Medulla oblongata (tissue), 1 donor: ENCODE data around the gene FCHO2.

Experiments used
- DNase-seq: peaks from one replicate; pipeline ENCODE4 v3.0.0-alpha.2; 2015; ENCODE audit errors: extremely low spot score

The FCHO2 gene

DNA sequence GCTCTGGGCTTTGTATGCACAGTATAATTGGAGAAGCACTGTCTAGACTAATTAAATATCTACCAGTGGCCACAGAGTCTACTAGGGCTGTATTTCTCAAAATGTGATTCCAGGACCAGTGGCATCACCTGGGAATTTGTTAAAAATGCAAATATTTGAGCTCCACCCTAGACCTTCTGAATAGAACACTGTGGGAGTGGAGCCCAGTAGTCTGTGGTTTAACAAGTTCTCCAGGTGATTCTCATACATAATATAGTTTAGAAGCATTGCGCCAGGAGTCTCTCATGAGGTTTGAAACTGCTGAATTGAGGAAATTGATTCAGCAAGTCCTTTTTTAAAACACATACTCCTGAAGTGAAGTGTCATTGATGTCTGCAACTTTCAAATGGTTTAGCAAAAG, 74.7 kb downstream of the FCHO2 start:
- no peak for DNase-seq

DNA sequence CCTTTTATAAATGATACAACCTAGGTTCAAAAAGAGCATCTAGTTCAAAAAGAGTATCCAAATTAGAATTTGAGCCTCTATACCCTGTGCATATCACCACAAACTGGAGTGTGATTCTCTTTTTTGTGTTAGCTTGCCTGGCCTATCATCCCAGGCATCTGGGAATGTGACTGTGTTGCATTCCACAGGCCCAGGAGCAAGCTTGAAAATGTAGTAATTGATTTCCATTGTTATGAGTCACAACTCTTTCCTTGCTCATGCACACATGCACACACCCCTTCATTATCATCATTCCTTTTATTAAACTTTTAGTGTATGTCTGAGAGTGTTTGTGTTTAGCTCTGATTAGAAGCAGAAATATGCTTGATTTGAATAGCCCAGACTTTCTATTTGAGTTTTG, 75.2 kb downstream of the FCHO2 start:
- no peak for DNase-seq

DNA sequence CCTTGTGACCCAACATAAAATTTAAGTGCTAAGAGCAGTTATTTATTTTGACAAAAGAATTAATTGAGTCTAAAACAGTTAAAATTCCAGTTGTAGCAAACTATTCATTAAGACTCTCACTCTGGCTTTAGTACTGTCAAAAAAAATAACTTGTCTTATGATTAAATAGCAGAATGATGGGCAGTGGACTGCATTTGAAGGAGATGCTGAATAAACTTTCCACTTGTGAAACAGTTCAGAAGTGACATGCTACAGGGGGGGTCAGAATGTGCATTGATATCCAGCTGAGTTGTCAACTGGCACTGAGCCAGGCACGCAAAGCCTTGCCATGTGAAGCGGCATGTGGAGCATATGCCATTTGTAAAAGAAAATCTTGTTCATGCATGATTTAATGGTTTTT, 76.0 kb downstream of the FCHO2 start:
- DNase-seq = no peak

DNA sequence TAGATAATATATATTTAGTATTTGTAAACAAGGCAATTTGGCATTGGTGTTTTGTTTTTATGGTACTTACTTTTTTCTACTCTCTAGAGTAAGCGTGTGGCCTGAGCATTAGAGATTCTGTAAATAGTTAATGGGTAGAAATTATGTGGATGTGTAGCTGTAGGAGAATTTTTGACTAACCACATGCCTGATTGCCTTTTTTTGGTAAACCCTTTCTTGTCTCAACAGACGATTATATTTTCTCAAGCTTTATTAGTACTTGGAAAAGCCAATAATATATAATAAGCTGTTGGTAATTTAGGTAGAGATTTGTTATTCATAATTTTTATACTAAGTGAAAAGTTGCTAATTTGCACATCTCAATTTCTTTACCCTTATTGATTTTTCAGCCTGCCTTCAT, 76.8 kb downstream of the FCHO2 start:
- no peak for DNase-seq

DNA sequence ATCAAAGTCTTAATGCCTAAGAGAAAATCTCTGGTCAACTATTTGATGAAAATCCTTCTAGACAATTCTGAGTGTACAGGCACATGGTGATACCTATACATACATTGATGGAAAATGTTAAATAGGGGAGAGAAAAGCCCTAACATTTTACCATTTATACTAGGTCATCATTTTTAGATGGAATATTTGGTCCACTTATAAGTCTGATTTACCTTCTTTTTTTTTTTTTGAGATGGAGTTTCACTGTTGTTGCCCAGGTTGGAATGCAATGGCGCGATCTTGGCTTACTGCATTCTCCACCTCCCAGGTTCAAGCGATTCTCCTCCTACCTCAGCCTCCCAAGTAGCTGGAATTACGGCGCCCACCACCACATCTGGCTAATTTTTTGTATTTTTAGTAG, 81.7 kb downstream of the FCHO2 start:
- DNase-seq = no peak

DNA sequence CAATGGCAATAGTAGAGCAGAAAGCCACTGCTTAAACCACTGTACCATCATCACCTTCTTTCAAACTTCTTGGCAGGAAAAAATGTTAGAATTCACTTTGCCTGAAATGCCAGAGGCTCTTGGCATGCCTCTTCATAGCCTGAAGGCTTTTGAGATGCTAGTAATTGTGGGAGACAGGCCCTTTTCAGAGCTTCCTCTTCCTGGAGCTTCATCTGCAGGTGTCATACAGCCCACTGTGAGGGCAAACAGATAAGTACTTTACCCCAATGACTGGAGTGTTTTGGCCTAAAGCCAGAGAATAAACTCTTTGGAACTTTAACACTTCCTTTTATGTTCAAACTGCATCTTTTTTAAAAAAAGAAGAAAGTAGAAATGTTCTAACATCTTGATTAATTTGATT, 83.2 kb downstream of the FCHO2 start:
- DNase-seq = no peak

DNA sequence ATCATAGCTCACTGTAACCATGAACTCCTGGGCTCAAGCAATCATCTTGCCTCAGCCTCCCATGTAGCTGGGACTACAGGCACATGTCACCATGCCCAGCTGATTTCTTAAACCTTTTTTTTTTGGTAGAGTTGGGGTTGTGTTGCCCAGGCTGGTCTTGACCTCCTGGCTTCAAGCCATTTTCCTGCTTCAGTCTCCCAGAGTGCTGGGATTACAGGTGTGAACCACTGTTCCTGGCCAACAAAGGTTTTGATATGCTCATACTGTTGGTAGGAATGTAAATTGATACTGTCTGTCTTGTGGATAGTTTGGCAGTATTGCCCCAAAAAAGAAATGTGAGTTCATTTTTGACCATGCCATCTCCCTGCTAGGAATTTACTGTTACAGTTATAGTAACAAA, 87.2 kb downstream of the FCHO2 start:
- no peak for DNase-seq

DNA sequence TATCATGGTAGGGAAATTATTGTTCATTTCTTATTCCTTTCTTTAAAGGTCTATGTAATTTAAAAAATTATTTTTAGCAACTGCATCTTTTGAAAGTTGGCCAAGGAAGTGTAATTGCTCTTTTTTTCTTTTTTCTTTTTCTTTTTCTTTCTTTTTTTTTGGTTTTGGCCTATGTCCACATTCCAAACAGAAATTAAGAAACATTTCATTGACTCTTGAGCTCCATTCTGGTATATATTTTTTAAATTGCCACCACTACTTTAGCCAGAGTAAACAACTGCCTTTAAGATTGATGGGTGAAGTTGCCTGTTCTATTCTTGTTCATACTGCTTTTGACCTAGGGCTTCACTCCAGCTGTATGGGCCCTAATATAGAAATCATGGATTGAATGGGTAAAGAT, 88.7 kb downstream of the FCHO2 start:
- DNase-seq = no peak

DNA sequence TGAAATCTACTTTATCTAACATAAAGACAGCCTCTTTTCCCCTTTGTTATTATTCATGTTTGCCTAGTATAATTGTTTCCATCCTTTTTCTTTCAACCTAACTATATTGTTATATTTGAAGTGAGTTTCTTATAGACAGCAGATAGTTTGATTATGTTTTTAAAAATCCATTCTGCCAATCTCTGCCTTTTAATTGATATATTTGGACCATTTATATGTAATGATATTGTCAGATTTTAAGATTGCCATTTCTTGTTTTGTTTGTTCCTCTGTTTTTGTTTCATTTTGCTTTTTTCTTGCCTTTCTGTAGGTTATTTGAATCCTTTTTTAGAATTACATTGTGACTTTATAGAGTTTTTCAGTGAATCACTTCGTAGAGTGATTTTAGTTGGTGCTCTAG, 89.8 kb downstream of the FCHO2 start:
- DNase-seq = no peak

DNA sequence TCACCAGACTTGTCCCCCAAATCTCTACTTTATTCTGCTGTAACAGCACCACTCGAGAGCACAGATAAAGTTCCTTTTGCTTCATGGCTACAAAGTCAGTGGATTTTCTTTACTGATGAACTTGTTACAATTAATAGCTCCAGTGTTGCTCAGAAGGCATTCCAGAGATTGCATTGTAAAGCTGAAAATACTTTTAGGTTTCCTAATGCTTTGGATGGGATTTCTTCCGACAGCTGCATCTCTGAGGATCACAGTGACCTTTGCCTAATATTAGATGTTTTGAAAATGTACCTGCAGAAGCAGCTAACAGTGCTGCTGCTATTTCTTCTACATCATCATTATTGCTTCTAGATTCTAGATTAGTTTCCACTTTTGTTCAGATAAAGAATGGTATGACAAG, 105.8 kb downstream of the FCHO2 start:
- no peak for DNase-seq

DNA sequence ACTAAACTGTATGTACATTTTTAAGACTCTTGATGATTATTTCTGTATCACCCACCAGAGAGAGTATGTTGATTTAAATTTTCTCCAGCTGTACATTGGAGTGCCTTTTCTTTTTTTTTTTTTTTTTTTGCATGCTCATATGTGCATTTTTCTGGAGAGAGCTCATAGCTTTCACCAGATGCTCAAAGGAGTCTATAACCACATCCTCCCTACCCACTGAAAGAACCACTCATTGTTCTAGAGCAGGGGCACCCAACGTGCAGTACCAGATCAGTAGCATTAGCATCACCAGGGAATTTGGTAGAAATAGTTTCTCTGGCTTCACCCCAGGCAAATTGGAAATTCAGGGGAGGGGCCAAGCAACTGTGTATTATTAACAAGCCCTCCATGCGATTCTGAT, 110.6 kb downstream of the FCHO2 start:
- no peak for DNase-seq

DNA sequence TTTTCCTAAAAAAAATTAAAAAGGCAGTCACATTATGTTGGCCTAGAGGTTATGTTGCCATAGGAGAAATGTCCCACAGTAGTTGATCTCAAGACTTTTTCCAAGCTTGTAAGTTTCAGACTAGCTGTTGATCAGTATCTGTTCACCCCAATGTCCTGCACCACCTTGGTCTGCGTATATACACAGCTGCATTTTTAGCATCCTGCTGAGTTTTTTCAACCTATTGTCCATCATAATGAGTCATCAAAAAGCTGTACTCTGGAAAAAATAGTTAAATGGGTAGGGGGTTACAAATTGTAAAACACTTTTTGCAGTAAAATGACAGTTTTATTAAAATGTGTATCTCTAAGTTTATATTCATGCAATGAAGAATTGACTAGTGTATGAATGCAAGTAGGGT, 111.4 kb downstream of the FCHO2 start:
- no peak for DNase-seq

DNA sequence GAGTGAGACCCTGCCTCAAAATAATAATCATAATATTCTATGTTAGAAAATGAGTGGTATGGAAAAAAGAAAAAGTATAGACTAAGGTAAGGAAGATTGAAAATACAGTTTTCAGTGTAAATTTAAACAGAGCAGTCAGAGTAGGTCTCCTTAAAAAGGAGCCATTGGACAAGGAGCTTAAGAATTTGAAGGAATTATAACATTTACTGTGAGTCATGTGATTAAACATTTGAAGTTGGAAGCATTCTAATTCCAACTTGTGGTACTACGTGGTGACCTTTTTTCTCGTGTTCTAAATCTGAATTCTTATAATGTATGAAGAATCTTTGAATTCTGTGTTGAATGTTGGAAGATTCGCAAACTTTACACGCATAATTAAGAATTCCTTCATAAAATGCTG, 125.3 kb downstream of the FCHO2 start:
- DNase-seq = no peak

DNA sequence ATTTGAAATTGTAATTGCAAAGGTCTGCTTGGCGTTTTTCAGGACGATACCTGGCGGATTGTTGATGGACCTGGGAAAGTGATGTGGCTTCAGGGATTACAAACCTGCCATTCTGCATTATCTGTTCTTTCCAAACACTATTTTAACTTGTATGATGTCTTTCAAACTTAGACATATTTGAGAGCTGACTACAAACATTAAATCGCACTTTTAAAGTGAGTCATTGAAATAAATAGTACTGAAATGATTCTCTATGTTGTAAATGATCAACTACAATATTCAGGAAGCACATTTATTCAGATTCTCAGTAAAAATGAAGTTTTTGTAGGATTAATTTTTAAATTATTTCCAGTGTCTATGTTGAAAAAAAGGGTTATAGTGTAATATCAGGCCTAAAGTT, 132.2 kb downstream of the FCHO2 start:
- DNase-seq = no peak

DNA sequence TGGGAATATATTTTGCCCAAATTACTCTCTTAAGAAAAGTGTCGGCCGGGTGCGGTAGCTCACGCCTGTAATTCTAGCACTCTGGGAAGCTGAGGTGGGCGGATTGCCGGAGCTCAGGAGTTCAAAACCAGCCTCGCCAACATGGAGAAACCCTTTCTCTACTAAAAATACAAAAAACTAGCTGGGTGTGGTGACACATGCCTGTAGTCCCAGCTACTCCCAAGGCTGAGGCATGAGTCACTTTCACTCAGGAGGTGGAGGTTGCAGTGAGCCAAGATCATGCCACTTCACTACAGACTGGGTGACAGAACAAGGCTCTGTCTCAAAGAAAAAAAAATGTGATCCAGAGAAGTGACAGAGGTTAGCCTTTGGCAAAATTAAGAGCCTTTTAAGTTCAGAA, 138.1 kb downstream of the FCHO2 start:
- no peak for DNase-seq

DNA sequence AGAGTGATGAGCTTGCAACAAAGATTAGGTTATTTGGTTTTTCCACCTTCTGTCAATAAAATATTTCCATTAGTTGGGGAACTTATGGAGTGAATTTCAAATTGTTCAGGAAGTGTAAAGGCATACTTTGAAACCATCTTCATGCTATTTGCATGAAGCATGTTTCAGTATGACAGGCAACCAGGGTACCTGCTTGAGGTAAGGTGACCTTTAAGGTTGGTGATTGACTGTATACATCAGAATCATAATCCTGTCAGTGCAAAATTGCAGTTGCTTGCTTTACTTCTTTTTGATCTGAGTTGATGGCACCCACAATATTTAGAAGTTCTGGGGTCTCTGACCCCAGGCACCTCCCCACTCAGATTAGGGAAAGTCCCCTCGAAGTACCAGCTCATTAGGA, 138.6 kb downstream of the FCHO2 start:
- DNase-seq = no peak

DNA sequence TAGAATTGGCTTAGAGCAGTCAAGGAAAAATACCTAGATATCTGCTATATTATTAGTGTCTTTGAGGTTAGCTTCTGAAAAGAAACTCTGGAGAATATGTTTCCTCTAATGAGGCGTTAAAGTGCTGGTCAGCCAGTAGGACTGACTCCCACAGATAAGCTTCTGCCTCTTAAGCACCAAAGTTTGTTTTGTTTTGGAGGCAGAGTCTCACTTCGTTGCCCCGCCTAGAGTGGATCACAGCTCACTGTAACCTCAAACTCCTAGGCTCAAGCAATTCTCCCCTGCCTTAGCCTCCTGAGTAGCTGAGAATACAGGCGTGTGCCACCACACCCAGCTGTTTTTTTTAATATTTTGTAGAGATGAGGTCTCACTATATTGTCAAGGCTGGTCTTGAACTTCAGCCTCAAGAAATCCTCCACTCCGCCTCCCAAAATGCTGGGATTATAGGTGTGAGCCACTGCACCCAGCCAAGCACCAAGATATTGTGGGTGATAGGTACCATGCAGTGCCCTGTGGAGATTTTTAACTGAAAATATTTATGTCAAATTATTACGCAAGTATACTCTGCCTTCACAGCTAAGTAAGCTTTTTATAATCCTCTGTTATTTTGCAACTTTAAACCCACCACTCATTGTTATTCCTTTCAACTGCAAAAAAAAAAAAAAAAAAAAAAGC, 139.9 kb downstream of the FCHO2 start:
- no peak for DNase-seq

DNA sequence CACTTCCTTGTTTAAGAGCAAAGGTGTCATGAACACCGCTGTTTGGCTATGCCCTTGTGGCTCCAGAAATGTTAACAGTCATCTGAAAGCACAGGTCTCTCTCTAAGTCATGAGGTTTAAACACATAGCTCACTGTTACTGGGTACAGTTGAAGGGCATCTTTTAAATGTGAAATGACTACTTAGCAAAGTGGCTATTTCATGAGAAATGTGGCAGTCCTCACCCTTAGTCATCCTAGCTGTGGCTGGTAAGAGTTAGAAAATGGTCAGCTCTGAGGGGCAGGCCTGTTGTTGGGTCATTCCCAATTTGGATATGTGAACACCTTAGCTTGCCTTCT, 140.4 kb downstream of the FCHO2 start:
- DNase-seq = no peak

DNA sequence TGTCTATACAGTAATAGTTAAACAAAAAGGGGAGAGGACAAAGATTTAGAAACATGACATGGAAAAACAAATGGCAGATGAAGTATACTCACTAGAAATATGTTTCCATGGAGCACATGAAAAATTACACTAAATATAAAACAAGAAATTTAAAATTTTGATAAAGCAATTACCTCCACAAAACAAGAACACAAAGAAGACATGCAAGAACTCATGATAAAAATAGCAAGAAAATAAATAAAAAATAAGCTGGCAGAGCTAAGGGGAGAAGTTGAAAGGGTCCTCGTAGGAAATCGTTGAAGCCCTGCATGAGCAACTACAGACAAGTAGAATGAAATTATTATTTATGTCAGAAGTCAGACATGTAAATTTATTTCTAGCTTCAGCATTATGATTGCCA, 141.9 kb downstream of the FCHO2 start:
- no peak for DNase-seq

DNA sequence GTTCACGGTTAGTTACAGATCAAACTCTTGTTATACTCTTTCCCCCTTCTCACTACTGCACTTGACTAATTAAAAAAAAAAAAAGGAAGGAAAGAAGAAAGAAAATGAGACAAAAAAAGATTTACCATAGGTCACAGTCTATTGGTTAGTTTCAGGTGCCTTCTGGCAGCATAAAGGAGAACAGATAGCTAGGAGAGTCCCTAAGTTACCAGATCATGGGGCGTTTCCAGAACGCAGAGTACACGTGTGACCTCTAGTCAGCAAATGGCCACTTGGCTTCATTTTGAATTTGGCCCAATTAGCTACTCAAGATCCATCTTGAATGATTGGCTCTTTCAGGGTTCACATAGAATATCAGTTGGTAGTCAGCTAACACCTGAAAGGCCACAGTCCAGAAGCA, 144.3 kb downstream of the FCHO2 start:
- DNase-seq = no peak

DNA sequence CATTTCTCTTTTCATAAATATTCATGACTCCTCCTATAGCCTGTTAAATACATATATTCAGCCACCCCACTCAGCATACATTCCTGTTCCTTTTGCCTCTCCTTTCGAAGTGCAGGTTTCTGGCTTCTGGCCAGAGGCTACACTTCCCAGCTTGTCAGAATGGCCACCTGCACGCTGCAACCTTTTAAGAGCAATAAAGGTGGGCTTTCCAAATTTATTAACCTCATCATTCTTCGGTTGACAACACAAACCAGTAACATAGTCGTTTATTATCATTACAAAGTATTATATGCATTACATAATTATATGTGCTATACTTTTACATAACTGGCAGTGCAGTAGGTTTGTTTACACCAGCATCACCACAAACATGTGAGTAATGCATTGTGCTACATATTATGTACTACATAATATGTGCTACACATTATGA, 148.0 kb downstream of the FCHO2 start:
- DNase-seq = no peak

DNA sequence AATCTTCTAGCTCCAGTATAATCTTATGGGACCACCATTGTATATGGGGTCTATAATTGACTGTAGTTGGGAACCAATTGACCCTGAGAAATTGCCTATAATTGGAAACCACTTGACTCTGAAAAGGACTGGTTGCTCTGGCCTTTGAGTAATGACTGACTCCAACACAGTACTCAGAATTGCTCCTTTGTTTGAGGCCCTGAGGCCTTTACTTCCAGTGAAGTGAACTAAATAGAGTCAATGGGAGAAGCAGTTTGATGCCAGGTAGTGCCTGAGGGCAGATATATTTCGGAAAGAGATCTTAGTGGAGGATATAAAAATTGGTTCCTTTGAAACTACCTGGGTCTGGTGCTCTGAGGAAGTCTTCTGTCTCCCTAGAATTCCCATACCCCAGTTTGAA, 148.5 kb downstream of the FCHO2 start:
- DNase-seq = no peak

DNA sequence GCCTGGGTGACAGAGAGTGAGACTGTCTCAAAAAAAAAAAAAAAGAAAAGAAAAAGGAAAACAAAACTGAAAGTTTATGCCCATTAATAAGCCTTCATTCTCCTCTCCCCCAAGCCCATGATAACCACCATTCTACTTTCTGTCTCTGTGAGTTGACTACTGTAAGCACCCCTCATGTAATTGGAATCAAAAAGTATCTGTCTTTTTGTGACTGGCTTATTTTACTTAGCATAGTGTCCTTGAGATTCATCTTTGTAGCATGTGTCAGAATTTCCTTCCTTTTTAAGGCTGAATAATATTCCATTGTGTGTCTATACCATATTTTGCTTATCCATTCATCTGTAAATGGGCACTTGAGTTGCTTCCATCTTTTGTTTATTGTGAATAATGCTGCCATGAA, 150.5 kb downstream of the FCHO2 start:
- no peak for DNase-seq

DNA sequence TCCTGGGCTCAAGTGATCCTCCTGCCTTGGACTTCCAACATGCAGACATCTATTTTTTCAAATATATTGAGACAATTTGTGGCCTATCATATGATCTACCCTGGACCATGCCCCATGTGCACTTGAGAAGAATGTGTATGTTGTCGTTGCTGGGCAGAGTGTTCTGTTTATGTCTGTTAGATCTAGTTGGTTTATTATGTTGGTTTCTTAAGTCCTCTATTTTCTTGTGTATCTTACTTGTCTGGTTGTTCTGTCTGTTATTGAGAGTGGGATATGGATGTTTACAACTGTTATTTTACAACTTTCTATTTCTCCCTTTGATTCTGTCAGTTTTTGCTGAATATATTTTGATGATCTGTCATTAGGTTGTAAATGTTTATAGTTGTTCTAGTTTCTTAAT, 154.3 kb downstream of the FCHO2 start:
- DNase-seq = no peak

DNA sequence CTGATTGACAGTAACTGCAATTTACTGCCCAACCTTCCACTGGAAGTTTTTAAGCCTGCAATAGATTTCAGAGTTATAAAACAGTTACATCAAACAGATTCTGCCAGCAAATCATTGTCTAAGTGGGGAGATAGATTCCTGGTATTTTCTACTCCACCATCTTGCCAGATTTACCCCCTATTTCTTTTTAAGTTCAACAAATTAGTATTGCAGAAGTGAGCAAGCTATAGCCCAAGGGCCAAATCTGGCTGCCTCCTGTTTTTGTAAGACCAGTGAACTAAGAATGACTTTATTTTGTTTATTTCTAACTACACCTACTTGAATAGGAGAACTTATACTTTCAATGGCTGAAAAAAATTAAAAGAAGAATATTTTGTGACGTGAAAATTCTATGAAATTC, 155.7 kb downstream of the FCHO2 start:
- no peak for DNase-seq
